HuH-7 (cell line): ENCODE measurements around the gene KATNAL1.
"Not testable (repeated sequence)": the region's sequence is repeated elsewhere in the genome, so short reads cannot be mapped to it uniquely, and the experiment has no call there.

ENCODE experiments used
- DNase-seq: peaks from one replicate; pipeline ENCODE4 v3.0.0; 2011; ENCODE audit warnings: low spot score

The KATNAL1 gene

DNA sequence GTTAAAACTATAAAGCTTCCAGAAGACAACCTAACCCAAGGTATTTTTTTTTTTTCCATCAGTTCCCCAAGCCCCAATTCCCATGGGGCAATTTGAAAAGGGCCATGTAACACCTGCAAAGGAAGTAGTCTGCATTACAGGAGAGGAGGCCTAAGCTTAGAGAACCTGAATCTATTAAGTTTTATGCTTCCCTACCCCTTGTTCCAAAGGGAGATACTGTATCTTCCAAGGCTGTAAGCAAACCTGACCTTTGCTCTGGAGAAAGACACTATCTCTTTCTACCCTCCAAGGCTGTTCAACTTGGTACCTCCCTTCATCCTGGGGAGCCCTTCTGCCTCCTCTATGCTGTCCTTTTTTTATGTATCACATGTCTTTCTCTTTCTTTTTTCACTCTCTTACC lies 15.0 kb downstream of the KATNAL1 start:
- no peak for DNase-seq

DNA sequence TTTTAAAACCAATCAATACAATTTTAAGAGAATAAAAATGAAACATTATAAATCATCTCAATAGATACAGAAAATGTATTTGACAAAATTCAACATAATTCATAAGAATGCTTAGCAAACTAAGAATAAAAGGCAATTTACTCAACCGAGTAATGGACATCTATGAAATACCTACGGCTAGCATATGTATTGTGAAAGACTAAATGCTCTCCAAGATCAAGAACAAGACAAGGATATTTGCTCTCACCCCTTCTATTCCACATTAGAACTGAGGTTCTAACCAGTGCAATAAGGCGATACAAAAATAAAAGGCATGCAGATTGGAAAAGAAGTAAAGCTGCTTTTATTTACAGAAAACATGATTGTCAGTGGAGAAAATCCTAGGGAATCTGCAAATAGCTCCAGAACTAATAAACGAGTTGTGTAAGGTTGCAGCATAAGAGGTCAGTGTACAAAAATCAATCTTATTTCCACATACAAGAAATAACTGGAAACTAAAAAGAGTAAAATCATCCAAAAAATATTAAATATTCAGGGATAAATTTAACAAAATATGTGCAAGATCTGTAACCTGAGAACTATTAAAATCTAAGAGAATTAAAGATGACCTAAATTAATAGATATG lies 16.4 kb downstream of the KATNAL1 start:
- DNase-seq: no peak

DNA sequence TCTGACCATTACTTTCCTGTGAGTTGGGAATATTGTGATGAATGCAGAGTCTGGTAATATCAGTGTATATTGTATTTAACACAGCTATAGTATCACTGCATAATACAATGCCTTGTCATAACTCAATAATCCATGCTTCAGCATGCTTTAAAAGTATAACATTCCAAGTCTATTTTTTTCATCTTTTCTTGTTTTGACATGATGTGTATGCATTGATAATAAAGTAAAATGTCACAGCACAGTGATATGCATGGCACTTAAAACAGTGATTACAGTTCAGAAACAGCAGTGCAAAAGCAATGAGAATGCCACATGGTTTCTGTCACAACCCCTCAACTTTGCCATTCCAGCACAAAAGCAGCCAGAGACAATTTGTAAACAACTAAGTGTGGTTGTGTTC lies 17.8 kb downstream of the KATNAL1 start:
- no peak for DNase-seq

DNA sequence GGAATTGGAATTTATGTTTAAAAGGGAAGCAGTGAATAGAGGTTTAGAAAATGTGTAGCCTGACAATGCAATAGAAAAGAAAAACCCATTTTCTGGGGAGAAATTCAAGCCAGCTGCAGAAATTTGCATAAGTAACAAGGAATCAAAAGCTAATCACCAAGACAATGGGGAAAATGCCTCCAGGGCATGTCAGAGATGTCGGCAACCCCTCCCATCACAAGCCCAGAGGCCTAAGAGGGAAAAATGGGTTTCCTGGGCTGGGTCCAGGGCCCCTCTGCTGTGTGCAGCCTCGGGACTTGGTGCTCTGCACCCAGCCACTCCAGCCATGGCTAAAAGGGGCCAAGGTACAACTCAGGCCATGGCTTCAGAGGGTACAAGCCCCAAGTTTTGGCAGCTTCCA lies 21.3 kb downstream of the KATNAL1 start:
- DNase-seq: not testable (repeated sequence)

DNA sequence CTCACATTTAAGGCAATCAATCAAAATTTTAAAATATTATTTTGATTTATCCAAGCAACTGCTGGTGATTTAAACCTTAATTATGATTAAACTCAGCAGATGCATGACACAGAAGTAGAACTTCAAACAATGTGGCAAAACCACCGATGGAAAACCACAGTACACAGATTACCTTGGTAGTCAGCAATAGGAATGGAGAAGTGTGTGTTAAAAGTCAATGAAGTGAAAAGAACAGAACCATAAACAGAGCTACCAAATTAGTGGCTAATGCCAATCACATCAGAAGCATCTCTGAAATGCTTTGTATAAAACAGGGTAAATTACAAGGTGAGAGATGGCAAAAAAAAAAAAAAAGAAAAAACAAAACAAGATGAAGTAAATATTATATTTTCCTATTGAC lies 31.2 kb downstream of the KATNAL1 start:
- DNase-seq: no peak

DNA sequence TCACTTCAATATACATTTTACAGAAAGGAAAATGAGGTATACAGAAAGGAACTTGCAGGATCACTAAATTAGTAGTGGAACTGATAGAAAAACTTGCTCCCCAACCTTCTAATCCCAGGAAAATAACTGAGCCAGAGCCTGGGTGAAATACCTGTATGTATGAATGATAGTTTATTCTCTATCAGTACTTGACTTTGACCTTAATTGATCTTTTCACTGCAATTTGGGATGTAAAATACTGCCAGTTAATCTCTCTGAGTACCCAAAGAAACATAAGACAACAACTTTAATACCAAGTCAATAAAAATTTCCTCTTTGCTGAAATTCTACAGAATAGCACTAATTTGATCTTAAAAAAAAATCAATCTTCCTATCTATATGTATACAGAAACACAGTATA lies 33.3 kb downstream of the KATNAL1 start:
- no peak for DNase-seq

DNA sequence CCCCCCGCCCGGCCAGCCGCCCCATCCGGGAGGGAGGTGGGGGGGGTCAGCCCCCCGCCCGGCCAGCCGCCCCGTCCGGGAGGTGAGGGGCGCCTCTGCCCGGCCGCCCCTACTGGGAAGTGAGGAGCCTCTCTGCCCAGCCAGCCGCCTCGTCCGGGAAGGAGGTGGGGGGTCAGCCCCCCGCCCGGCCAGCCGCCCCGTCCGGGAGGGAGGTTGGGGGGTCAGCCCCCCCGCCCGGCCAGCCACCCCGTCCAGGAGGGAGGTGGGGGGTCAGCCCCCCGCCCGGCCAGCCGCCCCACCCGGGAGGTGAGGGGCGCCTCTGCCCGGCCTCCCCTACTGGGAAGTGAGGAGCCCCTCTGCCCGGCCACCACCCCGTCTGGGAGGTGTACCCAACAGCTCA lies 37.3 kb downstream of the KATNAL1 start:
- not testable (repeated sequence) for DNase-seq

DNA sequence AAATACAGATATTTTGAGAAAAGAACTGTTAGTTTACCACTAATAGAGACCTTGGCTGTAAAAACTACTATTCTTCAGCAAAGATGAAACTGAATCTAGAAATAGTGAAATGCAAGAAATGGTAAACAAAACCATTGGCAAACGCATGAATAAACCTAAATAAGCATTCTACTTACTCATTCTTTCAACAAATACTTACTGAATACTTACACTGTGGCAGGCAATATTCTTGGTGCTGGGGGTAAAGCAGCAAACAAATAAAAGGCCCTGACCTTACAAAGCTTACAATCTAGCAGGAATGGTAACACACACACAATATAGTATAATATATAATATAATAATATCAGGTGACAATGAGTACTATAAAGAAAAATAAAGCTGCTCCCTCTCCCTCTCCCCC lies 38.7 kb downstream of the KATNAL1 start:
- no peak for DNase-seq

DNA sequence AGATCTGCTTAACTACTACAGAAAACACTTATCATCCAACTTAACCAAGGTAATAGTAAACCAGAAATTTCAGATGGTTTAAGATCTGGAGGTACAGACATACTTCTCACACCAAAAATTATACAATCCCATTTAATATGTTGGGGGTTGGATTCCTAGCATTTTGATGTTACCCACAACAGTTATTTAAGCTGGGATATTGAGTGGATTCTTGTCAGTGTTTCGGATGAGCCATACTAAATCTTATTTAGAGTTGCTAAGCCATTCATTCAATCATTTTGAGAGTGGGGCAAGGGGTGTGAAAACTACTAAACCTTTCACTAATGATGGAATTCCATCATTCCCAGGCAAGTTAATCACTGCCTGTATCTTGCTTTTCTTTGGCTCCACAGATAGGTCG lies 40.6 kb downstream of the KATNAL1 start:
- DNase-seq: no peak

DNA sequence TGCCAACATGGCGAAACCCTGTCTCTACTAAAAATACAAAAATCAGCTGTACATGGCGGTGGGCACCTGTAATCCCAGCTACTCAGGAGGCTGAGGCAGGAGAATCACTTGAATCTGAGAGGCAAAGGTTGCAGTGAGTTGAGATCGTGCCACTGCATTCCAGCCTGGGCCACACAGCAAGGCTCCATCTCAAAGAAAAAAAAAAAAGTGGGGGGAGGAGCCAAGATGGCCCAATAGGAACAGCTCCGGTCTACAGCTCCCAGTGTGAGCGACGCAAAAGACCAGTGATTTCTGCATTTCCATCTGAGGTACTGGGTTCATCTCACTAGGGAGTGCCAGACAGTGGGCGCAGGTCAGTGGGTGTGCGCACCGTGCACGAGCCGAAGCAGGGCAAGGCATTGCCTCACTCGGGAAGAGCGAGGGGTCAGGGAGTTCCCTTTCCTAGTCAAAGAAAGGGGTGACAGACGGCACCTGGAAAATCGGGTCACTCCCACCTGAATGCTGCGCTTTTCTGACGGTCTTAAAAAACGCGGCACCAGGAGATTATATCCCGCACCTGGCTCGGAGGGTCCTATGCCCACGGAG lies 48.1 kb downstream of the KATNAL1 start:
- DNase-seq: not testable (repeated sequence)

DNA sequence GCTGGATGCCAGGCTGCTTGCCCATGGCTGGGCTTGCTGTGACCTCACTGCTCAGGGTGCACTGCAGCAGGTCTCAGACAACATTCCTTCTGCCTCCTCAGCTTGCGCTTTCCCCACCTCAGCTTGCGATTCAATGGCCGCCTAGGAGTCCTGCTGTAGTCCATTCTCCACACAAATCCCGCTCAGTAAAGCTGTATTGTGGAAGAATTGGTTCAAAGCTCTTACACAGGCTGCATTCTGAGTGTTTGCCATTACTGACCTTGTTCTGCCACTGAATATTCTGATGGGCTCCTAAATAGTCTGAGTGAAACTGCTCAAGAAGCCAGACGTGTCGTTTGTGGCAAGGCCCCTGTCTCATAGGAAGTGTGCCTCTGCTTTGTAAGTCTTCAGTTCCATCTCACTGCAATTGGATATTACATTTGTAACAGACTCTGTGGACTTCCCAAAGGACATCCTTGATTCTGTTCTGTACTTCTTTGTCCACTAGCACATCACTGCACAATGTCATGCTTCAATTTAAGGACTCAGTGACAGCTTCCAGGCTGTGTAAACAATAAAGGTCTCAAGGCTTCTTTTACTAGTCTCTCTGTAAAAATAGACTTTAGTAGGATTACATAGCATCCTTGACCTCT lies 49.8 kb downstream of the KATNAL1 start:
- no peak for DNase-seq

DNA sequence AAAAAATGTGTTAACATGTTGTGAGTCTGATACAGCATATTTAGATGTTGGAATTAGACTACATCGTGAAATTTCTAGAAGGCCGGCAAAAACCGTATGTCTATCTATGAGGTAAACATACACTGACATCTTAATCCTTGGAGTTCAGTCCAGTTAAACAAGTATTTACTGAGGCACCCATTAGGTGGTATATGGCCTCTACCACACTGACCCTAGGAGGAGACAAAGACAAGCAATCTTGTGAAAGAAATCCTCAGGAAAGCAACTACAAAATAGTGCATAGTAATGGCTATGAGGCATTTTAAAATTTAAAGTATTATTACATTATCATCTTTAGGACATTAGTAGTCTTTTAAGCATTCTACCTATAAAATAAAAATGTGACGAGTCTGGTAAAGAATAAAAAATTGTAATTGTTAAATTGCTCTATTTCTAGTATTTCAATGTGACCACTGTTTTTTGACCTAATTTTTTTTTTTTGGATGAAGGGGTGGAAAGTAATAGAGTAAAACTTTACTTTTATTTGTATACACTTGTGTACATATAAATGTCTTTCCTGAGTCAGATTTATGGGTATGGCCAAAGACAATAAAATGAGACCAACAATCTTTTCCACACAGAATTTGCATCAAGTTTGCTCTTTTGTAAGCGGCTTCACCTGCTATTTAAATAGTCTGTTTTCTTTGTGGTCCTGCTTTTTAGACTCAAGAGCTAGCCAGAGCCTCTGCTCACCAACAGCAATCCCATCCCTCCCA lies 50.5 kb downstream of the KATNAL1 start:
- no peak for DNase-seq

DNA sequence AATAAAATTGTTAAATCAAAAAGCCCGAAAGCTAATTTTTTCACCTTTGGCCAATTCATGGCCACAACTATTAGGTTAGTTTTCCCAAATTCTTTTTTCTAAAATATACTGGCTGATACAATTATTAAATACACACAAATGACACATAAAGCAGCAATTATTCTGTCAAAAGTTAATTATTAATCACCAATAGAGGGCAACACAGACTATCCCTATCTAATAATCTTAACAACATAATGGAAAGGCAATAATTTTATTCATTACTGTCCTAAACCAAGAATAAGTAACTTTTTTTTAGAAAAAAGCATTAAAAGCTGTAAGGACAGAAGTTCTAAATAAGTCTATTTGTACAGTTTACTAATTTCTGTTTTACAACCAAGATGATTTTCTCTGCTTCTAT lies 51.7 kb downstream of the KATNAL1 start:
- DNase-seq: no peak

DNA sequence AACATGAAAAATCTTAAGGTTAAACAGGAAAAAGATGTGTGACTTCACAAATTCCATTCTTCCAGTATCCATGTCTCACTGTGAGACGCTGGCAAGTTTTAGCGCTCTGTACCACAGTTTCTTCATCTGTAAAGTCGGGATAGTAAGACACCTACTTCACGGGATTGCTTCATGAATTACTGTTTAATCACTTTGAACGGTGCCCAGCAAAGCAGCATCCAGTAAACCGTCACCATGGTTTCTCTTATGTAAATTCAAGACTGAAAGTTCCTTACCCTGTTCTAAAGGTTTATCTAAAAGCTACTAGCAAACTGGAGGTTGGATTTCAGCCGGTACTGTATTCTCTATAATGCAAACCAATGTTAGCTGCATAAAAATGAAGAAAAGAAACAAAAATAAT lies 53.5 kb downstream of the KATNAL1 start:
- no peak for DNase-seq

DNA sequence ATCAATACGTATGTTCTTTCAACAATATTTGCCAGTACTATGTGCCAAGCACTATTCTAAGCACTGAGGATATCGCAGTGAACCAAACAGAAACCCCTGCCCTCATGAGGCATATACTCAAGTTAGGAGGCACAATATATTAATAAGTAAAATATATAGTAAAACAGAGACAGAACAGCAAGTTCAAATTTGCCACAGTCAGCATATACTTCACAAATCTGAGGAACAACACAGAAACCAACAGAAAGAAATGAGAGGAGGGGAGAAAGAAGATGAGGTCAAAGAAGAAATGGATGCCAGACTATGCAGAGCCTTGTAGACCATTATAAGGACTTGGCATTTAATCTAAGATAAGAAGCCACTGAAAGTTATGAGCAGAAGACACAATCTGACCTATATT lies 59.9 kb downstream of the KATNAL1 start:
- no peak for DNase-seq

DNA sequence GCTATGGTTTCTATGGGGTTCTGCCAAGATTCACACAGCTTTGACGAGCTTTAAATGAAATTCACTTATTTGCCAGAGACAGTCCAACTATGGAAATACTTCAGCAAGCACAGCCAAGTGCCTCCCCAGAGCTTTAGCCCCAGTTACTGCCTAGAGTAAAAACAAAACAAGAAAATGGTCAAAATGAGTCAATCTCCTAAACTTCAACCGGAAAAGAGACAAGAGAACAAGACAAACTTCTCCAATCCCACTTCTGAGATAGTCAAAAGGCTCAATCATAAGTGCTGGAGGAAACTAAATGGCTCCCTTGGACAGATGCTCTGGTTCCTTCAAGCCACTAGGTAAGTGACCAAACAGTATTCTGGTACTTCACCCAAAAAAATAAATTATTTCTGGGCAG lies 65.8 kb downstream of the KATNAL1 start:
- no peak for DNase-seq

DNA sequence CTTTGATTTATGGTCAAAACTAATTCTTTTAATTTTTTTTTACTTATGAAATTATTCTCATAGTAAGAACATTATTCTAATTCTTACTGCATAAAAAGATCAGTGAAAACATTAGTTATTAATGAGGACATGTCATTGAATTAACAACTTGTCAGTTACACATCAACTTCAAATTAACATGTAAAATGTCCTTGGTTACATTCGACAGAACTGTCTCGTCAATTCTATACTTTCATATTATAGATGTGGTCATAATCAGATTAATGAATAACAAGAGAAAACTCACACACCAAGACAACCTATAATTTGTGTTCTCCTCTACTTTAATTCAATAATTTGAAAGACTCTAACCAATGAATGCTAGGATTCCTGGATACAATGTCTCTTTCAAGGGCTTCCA lies 66.7 kb downstream of the KATNAL1 start:
- no peak for DNase-seq

DNA sequence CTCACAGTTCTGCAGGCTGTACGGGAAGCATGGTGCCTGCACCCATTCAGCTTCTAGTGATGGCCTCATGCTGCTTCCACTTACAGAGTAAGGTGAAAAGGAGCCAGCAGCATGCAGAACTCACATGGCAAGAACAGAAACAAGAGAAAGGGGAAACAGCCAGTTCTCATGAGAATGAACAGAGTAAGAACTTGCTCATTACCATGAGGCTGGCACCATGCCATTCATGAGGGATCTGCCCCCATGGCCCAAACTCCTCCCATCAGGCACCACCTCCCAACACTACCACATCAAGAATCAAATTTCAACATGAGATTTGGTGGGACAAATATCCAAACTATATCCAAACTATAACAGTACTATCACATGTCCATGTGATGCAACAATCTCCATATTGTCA lies 72.1 kb downstream of the KATNAL1 start:
- no peak for DNase-seq

DNA sequence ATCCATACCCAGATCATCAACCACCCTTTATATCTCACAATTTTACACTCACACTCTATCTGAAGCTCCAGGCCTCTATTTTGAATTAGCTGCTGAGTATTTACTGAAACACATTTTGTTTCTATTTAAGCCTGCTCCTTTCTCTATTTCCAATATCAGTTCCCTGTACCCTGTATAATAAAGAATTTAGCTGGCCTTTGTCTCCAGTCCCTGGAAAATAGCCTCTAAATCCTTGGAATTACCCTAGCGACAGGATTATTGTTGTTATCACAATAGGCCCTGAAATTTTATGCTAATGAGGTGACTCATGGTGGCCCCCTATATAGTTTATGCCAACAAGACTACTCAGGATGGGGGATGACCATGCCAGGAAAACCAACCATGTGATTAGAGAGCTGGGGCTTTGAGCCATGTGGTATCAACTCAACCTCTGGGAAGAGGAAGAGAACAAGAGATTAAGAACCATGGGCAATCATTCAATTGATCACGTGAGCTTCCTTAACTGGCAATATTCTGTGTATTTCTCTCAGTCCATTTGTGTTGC lies 72.7 kb downstream of the KATNAL1 start:
- DNase-seq: no peak

DNA sequence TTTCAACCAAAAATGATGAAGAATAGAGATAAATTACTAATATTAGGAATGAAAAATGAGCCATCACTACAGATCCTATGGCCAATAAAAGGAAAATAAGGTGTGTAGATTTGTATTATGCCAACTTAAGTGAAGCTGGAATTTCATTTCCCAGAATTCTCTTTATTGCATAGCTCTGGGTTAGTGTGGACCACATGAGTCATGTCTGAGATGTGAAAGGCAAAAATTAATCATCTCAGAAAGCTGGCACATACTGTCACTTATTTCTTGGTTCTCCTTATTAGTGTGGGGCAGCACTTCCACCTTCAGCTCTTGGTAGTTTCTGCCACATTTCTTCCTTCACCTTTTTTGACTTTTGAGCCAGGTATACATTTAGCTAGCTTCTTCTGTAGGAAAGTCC lies 82.6 kb downstream of the KATNAL1 start:
- DNase-seq: no peak

DNA sequence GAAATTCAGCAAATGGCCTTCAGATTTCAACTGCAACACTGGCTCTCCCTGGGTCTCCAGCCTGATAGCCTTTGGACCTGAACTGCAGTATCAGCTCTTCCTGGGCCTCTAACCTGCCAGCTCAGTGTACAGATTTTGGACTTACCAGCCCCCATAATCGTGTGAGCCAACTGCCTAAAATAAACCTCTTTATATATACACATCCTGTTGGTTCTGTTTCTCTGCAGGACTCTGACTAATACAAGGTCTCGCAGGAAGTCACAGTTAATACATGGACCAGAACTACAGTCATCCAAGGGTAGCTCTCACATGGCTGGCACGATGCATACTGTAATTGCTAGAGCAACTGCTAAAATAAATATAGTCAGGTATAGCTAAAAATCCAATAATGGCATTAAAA lies 85.1 kb downstream of the KATNAL1 start:
- DNase-seq: no peak

DNA sequence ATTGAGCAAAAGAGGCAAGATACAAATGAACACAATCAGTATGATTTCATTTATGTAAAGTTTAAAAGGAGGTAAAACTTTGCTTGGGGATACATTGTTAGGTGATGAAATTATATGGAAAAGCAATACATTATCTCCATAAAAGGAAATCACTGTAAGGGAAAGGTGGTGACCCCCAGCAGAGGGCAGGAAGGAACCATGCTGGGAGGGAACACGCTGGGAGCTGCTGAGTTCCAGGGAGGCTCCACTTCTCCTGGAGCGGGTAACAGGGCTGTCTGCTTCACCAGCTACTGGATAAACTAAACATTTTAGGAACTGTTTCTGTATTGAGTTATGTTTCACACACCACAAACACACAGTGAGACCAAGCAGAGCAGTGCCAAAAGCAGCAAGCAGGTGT lies 91.2 kb downstream of the KATNAL1 start:
- no peak for DNase-seq

DNA sequence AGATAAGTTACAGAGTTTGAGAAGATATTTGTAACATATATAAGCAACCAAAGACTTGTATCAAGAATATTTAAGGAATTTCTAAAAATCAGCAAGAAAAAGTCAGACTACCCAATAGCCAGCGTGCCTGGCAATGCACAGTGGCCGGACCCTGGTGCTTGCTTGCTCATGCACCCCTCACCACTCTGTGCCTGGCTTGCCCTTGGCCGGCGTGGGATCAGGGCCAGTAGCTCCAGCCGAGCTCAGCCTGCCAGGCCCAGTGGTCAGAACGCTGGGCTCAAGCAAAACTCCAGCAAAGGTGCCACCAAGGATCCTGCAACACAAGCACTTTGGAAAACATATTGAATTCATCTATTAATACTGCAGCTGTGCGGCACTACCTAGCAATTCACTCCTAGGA lies 95.1 kb downstream of the KATNAL1 start:
- no peak for DNase-seq
